GM20431 (cell line): ENCODE data around the gene KRTAP5-7.
"Not testable (repeated sequence)": the region's sequence is repeated elsewhere in the genome, so short reads cannot be mapped to it uniquely, and the experiment has no call there.

Experiments used
- in situ Hi-C: fragments of 300-500 bp; cut with MseI, MboI; formaldehyde crosslinking; loops from one replicate; pipeline ENCODE4 v1.15.0; 2020; ENCODE audit warnings: low sequenced_read_pairs; ENCODE audit not compliant: unreplicated experiment

Gene KRTAP5-7

GRCh38 chr11:71554996-71555395 is 27.9 kb downstream of the KRTAP5-7 start:
- in situ Hi-C loops, result no loop called here

- in situ Hi-C loops, result no loop called here
Measured at GRCh38 chr11:71555508-71555907, 28.4 kb downstream of the KRTAP5-7 start.

GRCh38 chr11:71556018-71556417 is 29.0 kb downstream of the KRTAP5-7 start:
- in situ Hi-C loops, result no loop called here

- in situ Hi-C loops, result no loop called here
Measured at GRCh38 chr11:71557257-71557656, 30.2 kb downstream of the KRTAP5-7 start.

GRCh38 chr11:71558996-71559395 is 31.9 kb downstream of the KRTAP5-7 start:
- in situ Hi-C loops, result no loop called here

GRCh38 chr11:71562120-71562519 is 35.1 kb downstream of the KRTAP5-7 start:
- in situ Hi-C loops, result no loop called here

- in situ Hi-C loops, result no loop called here
Measured at GRCh38 chr11:71563406-71563805, 36.3 kb downstream of the KRTAP5-7 start.

- in situ Hi-C loops, result no loop called here
Measured at GRCh38 chr11:71564430-71564829, 37.4 kb downstream of the KRTAP5-7 start.

- in situ Hi-C loops, result no loop called here
Measured at GRCh38 chr11:71565263-71565662, 38.2 kb downstream of the KRTAP5-7 start, which contains the start of gene KRTAP5-10. KRTAP5-10 (plus strand) TSS chr11:71565563; CDS start chr11:71565588, 25 bp downstream.

- in situ Hi-C loops, result no loop called here
Measured at GRCh38 chr11:71566081-71566620, 39.1 kb downstream of the KRTAP5-7 start.

- in situ Hi-C loops, result not testable (repeated sequence)
Measured at GRCh38 chr11:71566626-71567599, 39.8 kb downstream of the KRTAP5-7 start.

- in situ Hi-C loops, result not testable (repeated sequence)
Measured at GRCh38 chr11:71567633-71568032, 40.6 kb downstream of the KRTAP5-7 start.

- in situ Hi-C loops, result no loop called here
Measured at GRCh38 chr11:71568704-71569349, 41.8 kb downstream of the KRTAP5-7 start.

GRCh38 chr11:71571101-71571850 is 44.2 kb downstream of the KRTAP5-7 start:
- in situ Hi-C loops, result not testable (repeated sequence)

GRCh38 chr11:71572811-71573210 is 45.7 kb downstream of the KRTAP5-7 start:
- in situ Hi-C loops, result no loop called here

GRCh38 chr11:71574418-71574817 is 47.4 kb downstream of the KRTAP5-7 start:
- in situ Hi-C loops, result no loop called here

GRCh38 chr11:71575723-71576424 is 48.8 kb downstream of the KRTAP5-7 start:
- in situ Hi-C loops, result no loop called here

GRCh38 chr11:71576688-71577465 is 49.8 kb downstream of the KRTAP5-7 start:
- in situ Hi-C loops, result not testable (repeated sequence)
